Measurements from ENCODE around the gene PCDHB7. TPM values are rescaled to one million over a fixed set of nuclear protein-coding genes. Genes with fewer than 3 reads are reported as not detected.
"Not testable (repeated sequence)": the region's sequence is repeated elsewhere in the genome, so short reads cannot be mapped to it uniquely, and the experiment has no call there.

Gene PCDHB7
- total RNA-seq, 1 donor from 2014 or later = 2.4 TPM

DNA sequence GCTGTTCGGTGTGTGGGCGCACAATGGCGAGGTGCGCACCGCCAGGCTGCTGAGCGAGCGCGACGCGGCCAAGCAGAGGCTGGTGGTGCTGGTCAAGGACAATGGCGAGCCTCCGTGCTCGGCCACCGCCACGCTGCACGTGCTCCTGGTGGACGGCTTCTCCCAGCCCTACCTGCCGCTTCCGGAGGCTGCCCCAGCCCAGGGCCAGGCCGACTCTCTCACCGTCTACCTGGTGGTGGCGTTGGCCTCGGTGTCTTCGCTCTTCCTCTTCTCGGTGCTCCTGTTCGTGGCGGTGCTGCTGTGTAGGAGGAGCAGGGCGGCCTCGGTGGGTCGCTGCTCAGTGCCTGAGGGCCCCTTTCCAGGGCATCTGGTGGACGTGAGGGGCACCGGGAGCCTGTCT, 7.4 kb downstream of the PCDHB7 start:
- DNase-seq (ENCODE audit: low read depth in 2 of 2) = not testable (repeated sequence)

DNA sequence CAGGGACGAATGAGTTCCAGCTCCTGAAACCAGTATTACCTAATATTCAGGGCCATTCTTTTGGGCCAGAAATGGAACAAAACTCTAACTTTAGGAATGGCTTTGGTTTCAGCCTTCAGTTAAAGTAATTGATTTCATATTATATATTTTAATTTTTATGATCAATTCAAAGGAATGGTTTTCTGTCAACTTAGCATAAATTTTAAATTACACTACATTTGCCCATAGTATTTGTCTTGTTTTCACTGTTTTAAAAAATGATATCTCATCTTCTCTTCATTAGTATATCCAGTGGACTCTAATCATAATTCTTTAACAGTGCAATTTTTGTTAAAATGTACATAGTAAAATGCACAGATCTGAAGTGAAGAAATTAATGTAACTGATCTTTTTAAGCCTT, 7.9 kb downstream of the PCDHB7 start:
- DNase-seq (ENCODE audit: low read depth in 2 of 2) = no peak

- DNase-seq (ENCODE audit: low read depth in 2 of 2) = peak; percentile 7 to 47
Observed at GRCh38 chr5:141182248-141182647, 9.8 kb downstream of the PCDHB7 start, which contains the start of gene PCDHB16. Gene PCDHB16 (plus strand): TSS chr5:141182387. CDS start chr5:141182560, 173 bp downstream.

GRCh38 chr5:141184117-141184855, 11.8 kb downstream of the PCDHB7 start:
- DNase-seq (ENCODE audit: low read depth in 2 of 2) = not testable (repeated sequence)

DNA sequence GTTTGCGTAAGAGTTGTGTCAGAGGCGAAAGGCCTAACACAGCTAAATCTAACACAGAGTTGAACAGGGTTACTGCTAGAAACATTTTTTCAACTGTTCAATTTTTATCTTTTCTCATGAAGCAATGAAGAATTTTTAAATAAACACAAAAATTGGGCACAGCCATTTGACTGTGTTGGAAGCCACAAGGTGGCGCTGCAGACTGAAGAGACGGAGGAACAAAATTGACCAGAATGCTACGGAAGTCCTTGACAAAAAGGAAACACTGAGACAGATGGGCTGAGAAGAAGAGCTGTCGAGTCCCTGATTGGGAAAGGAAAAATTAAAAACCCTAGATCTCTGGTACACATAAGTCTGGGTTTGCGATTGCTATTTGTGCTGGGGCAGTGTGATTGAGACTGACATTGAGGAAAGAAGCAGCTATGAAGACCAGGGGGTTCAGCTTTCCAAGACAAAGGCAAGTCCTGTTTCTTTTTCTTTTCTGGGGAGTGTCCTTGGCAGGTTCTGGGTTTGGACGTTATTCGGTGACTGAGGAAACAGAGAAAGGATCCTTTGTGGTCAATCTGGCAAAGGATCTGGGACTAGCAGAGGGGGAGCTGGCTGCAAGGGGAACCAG, 14.6 kb downstream of the PCDHB7 start, which contains the start of gene PCDHB9:
Gene PCDHB9 (plus strand): TSS at position 265 of the 616 bp plus-strand sequence. CDS start 158 bp downstream, at position 423.
- peak; percentile 31 to 35 for DNase-seq (ENCODE audit: low read depth in 2 of 2)

DNA sequence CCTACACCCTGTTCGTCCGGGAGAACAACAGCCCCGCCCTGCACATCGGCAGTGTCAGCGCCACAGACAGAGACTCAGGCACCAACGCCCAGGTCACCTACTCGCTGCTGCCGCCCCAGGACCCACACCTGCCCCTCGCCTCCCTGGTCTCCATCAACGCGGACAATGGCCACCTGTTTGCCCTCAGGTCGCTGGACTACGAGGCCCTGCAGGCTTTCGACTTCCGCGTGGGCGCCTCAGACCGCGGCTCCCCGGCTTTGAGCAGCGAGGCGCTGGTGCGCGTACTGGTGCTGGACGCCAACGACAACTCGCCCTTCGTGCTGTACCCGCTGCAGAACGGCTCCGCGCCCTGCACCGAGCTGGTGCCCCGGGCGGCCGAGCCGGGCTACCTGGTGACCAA, 16.2 kb downstream of the PCDHB7 start:
- DNase-seq (ENCODE audit: low read depth in 2 of 2) = not testable (repeated sequence)

DNA sequence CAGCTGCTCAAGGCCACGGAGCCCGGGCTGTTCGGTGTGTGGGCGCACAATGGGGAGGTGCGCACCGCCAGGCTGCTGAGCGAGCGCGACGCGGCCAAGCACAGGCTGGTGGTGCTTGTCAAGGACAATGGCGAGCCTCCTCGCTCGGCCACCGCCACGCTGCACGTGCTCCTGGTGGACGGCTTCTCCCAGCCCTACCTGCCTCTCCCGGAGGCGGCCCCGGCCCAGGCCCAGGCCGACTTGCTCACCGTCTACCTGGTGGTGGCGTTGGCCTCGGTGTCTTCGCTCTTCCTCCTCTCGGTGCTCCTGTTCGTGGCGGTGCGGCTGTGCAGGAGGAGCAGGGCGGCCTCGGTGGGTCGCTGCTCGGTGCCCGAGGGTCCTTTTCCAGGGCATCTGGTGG, 16.7 kb downstream of the PCDHB7 start:
- DNase-seq (ENCODE audit: low read depth in 2 of 2) = not testable (repeated sequence)

DNA sequence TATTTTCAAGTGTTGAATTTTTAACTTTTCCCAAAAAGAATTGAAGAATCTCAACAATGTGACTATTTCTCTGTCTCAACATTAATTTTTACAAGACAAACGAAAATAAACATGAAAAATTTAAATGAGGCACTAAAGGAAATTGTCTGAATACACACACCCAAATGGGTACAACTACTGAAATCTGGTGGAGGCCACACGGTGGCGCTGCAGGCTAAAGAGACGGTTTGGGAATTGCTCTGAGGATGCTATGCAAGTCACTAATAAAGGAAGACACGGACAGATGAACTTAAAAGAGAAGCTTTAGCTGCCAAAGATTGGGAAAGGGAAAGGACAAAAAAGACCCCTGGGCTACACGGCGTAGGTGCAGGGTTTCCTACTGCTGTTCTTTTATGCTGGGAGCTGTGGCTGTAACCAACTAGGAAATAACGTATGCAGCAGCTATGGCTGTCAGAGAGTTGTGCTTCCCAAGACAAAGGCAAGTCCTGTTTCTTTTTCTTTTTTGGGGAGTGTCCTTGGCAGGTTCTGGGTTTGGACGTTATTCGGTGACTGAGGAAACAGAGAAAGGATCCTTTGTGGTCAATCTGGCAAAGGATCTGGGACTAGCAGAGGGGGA, 19.8 kb downstream of the PCDHB7 start, which contains the start of gene PCDHB10:
Gene PCDHB10 (plus strand): TSS at position 244 of the 616 bp plus-strand sequence. CDS start 200 bp downstream, at position 444.
- peak; percentile 40 to 54 for DNase-seq (ENCODE audit: low read depth in 2 of 2)

- DNase-seq (ENCODE audit: low read depth in 2 of 2) = not testable (repeated sequence)
Observed at GRCh38 chr5:141194332-141194731, 21.9 kb downstream of the PCDHB7 start.

DNA sequence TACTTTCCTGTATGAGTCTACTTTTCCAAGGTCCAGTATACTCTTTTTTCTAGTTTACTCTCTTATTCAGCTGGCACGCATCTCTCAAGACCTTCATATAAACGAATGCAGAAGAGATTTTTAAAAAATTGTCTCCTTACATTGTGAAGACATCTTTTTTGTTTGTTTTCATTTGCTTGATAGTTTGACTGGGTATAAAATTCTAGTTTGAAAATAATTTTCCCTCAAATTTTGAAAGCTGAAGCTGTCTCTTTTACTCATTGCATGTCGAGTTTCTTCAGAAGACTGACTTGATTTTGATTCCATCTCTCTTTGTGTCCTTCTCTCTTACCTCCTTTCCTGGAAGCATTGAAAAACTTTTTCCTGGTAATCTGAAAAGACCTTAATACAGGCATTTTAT, 23.9 kb downstream of the PCDHB7 start:
- DNase-seq (ENCODE audit: low read depth in 2 of 2) = no peak

- DNase-seq (ENCODE audit: low read depth in 2 of 2) = peak in 1 of 2 donors; percentile 6
Observed at GRCh38 chr5:141199359-141200235, 27.2 kb downstream of the PCDHB7 start, which contains the start of gene PCDHB11. Gene PCDHB11 (plus strand): TSS chr5:141199627. CDS start chr5:141199775, 148 bp downstream.

DNA sequence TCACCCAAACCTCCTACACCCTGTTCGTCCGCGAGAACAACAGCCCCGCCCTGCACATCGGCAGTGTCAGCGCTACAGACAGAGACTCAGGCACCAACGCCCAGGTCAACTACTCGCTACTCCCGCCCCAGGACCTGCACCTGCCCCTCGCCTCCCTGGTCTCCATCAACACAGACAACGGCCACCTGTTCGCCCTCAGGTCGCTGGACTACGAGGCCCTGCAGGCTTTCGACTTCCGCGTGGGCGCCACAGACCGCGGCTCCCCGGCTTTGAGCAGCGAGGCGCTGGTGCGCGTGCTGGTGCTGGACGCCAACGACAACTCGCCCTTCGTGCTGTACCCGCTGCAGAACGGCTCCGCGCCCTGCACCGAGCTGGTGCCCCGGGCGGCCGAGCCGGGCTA, 28.7 kb downstream of the PCDHB7 start:
- not testable (repeated sequence) for DNase-seq (ENCODE audit: low read depth in 2 of 2)

DNA sequence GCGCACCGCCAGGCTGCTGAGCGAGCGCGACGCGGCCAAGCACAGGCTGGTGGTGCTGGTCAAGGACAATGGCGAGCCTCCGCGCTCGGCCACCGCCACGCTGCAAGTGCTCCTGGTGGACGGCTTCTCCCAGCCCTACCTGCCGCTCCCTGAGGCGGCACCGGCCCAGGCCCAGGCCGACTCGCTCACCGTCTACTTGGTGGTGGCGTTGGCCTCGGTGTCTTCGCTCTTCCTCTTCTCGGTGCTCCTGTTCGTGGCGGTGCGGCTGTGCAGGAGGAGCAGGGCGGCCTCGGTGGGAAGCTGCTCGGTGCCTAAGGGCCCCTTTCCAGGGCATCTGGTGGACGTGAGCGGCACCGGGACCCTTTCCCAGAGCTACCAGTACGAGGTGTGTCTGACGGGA, 29.2 kb downstream of the PCDHB7 start:
- not testable (repeated sequence) for DNase-seq (ENCODE audit: low read depth in 2 of 2)

GRCh38 chr5:141208478-141208877, 36.0 kb downstream of the PCDHB7 start, which contains the start of gene PCDHB12:
Gene PCDHB12 (plus strand): TSS chr5:141208719. CDS start chr5:141208908, 189 bp downstream.
- peak; percentile 13 to 27 for DNase-seq (ENCODE audit: low read depth in 2 of 2)

- not testable (repeated sequence) for DNase-seq (ENCODE audit: low read depth in 2 of 2)
Observed at GRCh38 chr5:141210281-141210680, 37.8 kb downstream of the PCDHB7 start.

- DNase-seq (ENCODE audit: low read depth in 2 of 2) = not testable (repeated sequence)
Observed at GRCh38 chr5:141210849-141211248, 38.4 kb downstream of the PCDHB7 start.

DNA sequence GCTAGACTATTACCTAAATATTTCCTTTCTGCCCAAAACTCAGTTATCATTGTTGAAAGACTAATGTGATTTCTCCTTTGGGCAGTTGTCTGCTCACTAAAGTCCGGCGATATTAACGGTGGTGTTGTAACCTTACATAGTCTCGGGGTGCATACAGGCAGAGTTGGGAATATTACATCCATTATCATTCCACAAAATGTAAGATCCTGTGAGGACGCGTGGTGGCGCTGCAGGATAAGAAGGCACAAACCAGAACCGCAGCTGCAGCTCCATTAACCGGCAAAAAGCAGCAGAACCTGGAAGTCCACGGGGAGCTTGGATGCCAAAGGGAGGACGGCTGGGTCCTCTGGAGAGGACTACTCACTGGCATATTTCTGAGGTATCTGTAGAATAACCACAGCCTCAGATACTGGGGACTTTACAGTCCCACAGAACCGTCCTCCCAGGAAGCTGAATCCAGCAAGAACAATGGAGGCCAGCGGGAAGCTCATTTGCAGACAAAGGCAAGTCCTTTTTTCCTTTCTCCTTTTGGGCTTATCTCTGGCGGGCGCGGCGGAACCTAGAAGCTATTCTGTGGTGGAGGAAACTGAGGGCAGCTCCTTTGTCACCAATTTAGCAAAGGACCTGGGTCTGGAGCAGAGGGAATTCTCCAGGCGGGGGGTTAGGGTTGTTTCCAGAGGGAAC, 41.4 kb downstream of the PCDHB7 start, which contains the start of gene PCDHB13:
Gene PCDHB13 (plus strand): TSS at position 264 of the 684 bp plus-strand sequence. CDS start 205 bp downstream, at position 469.
- peak; percentile 68 to 72 for DNase-seq (ENCODE audit: low read depth in 2 of 2)

DNA sequence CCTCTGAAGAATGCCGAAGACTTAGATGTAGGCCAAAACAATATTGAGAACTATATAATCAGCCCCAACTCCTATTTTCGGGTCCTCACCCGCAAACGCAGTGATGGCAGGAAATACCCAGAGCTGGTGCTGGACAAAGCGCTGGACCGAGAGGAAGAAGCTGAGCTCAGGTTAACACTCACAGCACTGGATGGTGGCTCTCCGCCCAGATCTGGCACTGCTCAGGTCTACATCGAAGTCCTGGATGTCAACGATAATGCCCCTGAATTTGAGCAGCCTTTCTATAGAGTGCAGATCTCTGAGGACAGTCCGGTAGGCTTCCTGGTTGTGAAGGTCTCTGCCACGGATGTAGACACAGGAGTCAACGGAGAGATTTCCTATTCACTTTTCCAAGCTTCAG, 42.1 kb downstream of the PCDHB7 start:
- not testable (repeated sequence) for DNase-seq (ENCODE audit: low read depth in 2 of 2)

DNA sequence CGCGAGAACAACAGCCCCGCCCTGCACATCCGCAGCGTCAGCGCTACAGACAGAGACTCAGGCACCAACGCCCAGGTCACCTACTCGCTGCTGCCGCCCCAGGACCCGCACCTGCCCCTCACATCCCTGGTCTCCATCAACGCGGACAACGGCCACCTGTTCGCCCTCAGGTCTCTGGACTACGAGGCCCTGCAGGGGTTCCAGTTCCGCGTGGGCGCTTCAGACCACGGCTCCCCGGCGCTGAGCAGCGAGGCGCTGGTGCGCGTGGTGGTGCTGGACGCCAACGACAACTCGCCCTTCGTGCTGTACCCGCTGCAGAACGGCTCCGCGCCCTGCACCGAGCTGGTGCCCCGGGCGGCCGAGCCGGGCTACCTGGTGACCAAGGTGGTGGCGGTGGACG, 43.1 kb downstream of the PCDHB7 start:
- not testable (repeated sequence) for DNase-seq (ENCODE audit: low read depth in 2 of 2)

DNA sequence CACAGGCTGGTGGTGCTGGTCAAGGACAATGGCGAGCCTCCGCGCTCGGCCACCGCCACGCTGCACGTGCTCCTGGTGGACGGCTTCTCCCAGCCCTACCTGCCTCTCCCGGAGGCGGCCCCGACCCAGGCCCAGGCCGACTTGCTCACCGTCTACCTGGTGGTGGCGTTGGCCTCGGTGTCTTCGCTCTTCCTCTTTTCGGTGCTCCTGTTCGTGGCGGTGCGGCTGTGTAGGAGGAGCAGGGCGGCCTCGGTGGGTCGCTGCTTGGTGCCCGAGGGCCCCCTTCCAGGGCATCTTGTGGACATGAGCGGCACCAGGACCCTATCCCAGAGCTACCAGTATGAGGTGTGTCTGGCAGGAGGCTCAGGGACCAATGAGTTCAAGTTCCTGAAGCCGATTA, 43.6 kb downstream of the PCDHB7 start:
- DNase-seq (ENCODE audit: low read depth in 2 of 2) = not testable (repeated sequence)
